WERI-Rb-1 (cell line): ENCODE data around the gene NFATC1.

Experiments used
- DNase-seq: peaks from one replicate; pipeline ENCODE4 v3.0.0-alpha.2; 2020
- H3K27ac ChIP-seq: fragments of 250-450 bp; sonication (Bioruptor Pico); 2 replicates; pipeline ENCODE4 v1.5.1; 2020; ENCODE audit warnings: mild to moderate bottlenecking, moderate library complexity
- H3K27me3 ChIP-seq: fragments of 250-450 bp; sonication (Bioruptor Pico); 2 replicates; pipeline ENCODE4 v1.5.1; 2021; ENCODE audit warnings: mild to moderate bottlenecking, low read depth, moderate library complexity; ENCODE audit not compliant: insufficient read depth, severe bottlenecking
- H3K36me3 ChIP-seq: fragments of 250-450 bp; sonication (Bioruptor Pico); 2 replicates; pipeline ENCODE4 v1.5.1; 2020; ENCODE audit warnings: mild to moderate bottlenecking, moderate library complexity
- H3K4me3 ChIP-seq: 2 replicates; pipeline ENCODE4 v1.5.1; 2011; ENCODE audit warnings: low read depth, mild to moderate bottlenecking, control low read depth, low read length
- H3K9me3 ChIP-seq: fragments of 250-450 bp; sonication (Bioruptor Pico); 2 replicates; pipeline ENCODE4 v1.5.1; 2021; ENCODE audit warnings: mild to moderate bottlenecking, moderate library complexity; ENCODE audit not compliant: severe bottlenecking
- CTCF ChIP-seq: IDR thresholded peaks from 2 replicates; pipeline ENCODE4 v1.5.1; 2011; ENCODE audit warnings: low read depth, mild to moderate bottlenecking, control low read depth, inconsistent platforms, low read length

NFATC1 gene

GRCh38 chr18:79515331-79515730 is 119.6 kb downstream of the NFATC1 start:
- no peak for TF ChIP-seq CTCF
- Histone ChIP-seq H3K27ac (no peak overlapping the region), H3K4me3 (no peak overlapping the region), H3K36me3 (peaks cover 22% of the 10 kb centered on the region), H3K27me3 (no peaks in the 10 kb centered on the region), H3K9me3 (no peaks in the 10 kb centered on the region)
- peak; percentile 3 for DNase-seq

- no peak overlapping the region for H3K27ac ChIP-seq
- peaks cover 21% of the 10 kb centered on the region for H3K36me3 ChIP-seq
- no peak for DNase-seq
- H3K27me3 ChIP-seq = no peaks in the 10 kb centered on the region
- no peak overlapping the region for H3K4me3 ChIP-seq
- H3K9me3 ChIP-seq = no peaks in the 10 kb centered on the region
- TF ChIP-seq CTCF = no peak
These were observed 120.2 kb downstream of the NFATC1 start for GRCh38 chr18:79515944-79516351.

GRCh38 chr18:79516441-79516931 is 120.8 kb downstream of the NFATC1 start:
- H3K36me3 ChIP-seq = peaks cover 16% of the 10 kb centered on the region

GRCh38 chr18:79517341-79517740 is 121.6 kb downstream of the NFATC1 start:
- no peaks in the 10 kb centered on the region for H3K27me3 ChIP-seq
- no peak overlapping the region for H3K27ac ChIP-seq
- H3K36me3 ChIP-seq = peaks cover 11% of the 10 kb centered on the region
- no peaks in the 10 kb centered on the region for H3K9me3 ChIP-seq
- no peak overlapping the region for H3K4me3 ChIP-seq
- peak; percentile 35 for TF ChIP-seq CTCF
- no peak for DNase-seq

More at GRCh38 chr18:79516441-79516931, 120.8 kb downstream of the NFATC1 start:
- DNase-seq = no peak
- Histone ChIP-seq H3K4me3 (no peak overlapping the region), H3K27me3 (no peaks in the 10 kb centered on the region), H3K27ac (no peak overlapping the region), H3K9me3 (no peaks in the 10 kb centered on the region)
- TF ChIP-seq CTCF = no peak

GRCh38 chr18:79518028-79518682 is 122.4 kb downstream of the NFATC1 start:
- Histone ChIP-seq H3K27ac (no peak overlapping the region), H3K9me3 (no peaks in the 10 kb centered on the region), H3K4me3 (no peak overlapping the region), H3K36me3 (peaks cover 5% of the 10 kb centered on the region; the same call in 1 of the 2 replicates), H3K27me3 (no peaks in the 10 kb centered on the region)
- no peak for TF ChIP-seq CTCF
- no peak for DNase-seq
